ENCODE data around the gene CDK6.

DNA sequence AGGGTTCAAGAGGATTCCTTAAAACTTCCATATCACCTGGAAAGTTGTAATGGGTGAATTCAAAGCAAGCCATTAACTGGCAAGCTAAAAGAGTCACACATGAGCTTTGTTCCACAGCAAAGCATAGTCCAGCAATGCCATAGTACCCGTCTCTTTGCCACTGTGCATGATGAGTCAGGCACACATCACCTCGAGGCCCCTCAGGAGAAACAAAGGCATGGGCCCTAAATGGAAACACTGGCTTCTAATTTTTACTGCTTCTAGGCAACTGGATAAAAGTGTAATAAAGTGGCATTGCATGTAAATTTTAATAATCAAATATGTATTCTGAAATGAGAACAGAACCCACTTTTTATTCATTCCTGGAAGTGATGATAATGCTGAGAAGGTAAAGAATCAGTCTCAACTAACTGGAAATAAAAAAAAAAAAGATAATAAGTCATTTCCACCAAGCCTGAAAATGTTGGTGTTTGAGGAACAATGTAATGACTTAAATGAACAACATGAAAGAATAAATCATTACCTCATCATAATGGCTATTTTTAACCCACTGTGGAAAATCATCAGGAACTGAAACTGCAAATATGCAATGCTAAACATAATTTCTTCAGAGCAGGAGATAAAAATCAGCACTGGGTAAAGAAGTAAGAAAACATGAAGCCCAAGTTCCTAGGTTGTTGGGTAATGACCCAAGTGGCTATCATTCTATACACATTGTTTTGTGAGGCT, 104.9 kb downstream of the CDK6 start:
- TF ChIP-seq CTCF (IDR thresholded peaks at IDR 0.05; ENCODE audit: low read length) (no peak), EZH2 (IDR thresholded peaks at IDR 0.05; ENCODE audit: borderline replicate concordance, low read length) (no peak)

Data from OCI-LY1 (cell line).